Measurements from ENCODE around the gene SAMHD1. TPM values are rescaled to one million over a fixed set of nuclear protein-coding genes. Genes with fewer than 3 reads are reported as not detected.
A peak's percentile ranks its signal among the peaks of the same experiment; 100 is the strongest.
"Not testable (repeated sequence)": the region's sequence is repeated elsewhere in the genome, so short reads cannot be mapped to it uniquely, and the experiment has no call there.

Gene SAMHD1
- total RNA-seq, result 145 TPM
- 146 TPM for polyA plus RNA-seq

DNA sequence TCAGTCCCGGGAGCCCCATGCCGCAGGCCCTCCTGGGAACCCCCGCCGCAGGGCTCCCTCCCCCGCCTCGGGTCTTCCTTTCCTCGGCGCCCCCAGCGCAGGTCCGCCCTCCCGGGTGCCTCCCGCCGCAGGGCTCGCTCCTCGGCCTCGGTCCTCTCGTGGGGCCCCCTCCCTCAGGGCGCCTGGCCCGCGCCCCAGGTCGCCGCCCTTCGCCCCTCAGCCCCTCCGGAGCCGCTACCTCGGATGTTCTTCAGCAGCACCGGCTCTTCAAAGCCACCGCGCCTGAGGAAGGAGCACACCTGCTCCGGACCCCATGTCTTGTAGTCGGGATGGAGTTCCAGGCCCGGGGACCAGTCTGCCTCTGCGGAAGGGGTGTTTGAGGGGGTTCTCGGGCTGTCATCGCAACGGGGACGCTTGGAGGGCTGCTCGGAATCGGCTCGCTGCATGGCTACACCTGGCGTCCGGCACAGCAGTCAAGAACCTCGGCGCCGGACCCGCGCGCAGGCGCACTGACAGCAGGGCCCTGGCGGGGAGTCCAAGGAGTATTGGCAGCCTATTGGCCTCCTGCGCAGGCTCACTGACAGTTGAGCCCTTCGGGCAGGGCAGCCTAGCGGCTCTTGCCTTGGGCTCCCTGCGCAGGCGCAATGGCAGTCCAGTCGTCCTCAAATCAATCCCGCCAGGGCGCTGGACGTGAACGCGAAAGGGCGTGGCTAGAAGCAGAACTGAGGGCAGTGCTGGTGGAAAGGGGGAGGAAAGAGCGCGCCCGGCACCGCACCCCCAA lies at the start of gene SAMHD1:
TSS of gene SAMHD1 (minus strand) at position 511 of the 781 bp plus-strand sequence. CDS start at position 446, 65 bp downstream.
- DNase-seq (ENCODE audit: extremely low spot score), result peak; percentile 90
- H3K36me3 ChIP-seq (ENCODE audit: insufficient read depth), result no peaks in the 10 kb centered on the region
- H3K27ac ChIP-seq (ENCODE audit: low read depth), result peak within 1 kb of the TSS; percentile 84
- under 1% methylated on average over 66 of the region's 66 CpGs for WGBS
- peak within 1 kb of the TSS; percentile 96 for H3K4me3 ChIP-seq (ENCODE audit: low read depth, low read length)
- H3K4me1 ChIP-seq (ENCODE audit: insufficient read depth), result no peaks in the 10 kb centered on the region

DNA sequence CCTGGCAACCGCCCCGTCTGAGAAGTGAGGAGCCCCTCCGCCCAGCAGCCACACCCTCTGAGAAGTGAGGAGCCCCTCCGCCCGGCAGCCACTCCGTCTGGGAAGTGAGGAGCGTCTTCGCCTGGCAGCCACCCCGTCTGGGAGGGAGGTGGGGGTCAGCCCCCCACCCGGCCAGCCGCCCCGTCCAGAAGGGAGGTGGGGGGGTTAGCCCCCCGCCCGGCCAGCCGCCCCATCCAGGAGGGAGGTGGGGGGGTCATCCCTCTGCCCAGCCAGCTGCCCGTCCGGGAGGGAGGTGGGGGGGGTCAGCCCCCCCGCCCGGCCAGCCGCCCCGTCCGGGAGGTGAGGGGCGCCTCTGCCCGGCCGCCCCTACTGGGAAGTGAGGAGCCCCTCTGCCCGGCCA lies 48.7 kb upstream of the SAMHD1 start:
- not testable (repeated sequence) for H3K4me3 ChIP-seq (ENCODE audit: low read depth, low read length); H3K36me3 ChIP-seq (ENCODE audit: insufficient read depth); H3K27ac ChIP-seq (ENCODE audit: low read depth); DNase-seq (ENCODE audit: extremely low spot score); H3K4me1 ChIP-seq (ENCODE audit: insufficient read depth)
- WGBS, result 93% methylated on average over 8 of the region's 26 CpGs

DNA sequence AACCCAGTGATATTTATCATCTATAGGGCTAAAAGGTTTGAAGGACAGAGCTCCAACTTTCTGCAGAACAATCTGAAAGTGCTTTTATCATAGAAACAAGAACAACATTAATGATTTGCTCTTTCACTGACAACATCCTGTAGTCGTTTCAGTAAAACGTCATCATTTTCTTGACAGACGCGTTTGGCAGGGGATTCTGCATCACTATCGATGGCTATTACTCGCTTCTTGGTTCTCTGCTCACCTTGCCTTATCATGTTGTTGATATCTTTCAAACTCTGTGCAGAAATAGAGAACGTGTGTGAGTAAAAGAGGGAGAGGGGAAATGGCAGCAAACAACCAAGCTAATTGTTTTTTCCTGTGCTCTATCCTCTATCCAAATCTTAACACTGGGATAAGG lies 47.1 kb upstream of the SAMHD1 start:
- no peak for DNase-seq (ENCODE audit: extremely low spot score)
- Histone ChIP-seq H3K36me3 (ENCODE audit: insufficient read depth) (no peaks in the 10 kb centered on the region), H3K27ac (ENCODE audit: low read depth) (no peak overlapping the region), H3K4me3 (ENCODE audit: low read depth, low read length) (no peak overlapping the region), H3K4me1 (ENCODE audit: insufficient read depth) (no peaks in the 10 kb centered on the region)
- 85% methylated on average over 7 of the region's 7 CpGs for WGBS

DNA sequence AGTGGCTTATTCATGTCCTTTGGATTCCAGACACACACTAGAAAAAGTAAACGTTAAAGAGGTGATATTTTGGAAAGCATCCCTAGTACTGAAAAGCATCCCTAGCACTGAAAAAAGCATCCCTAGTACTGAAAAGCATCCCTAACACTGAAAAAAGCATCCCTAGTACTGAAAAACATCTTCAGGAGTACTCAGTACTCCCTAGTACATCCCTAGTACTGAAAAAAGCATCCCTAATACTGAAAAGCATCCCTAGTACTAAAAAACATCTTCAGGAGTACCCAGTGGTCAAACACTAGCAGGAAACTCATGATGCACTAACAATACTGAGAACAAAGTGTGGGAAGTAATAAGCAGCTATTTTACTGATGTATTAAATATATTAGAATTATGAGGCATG lies 45.6 kb upstream of the SAMHD1 start:
- H3K36me3 ChIP-seq (ENCODE audit: insufficient read depth), result no peaks in the 10 kb centered on the region
- no peak overlapping the region for H3K27ac ChIP-seq (ENCODE audit: low read depth)
- no peak for DNase-seq (ENCODE audit: extremely low spot score)
- no peaks in the 10 kb centered on the region for H3K4me1 ChIP-seq (ENCODE audit: insufficient read depth)
- 53% methylated on average over 1 of the region's 1 CpG for WGBS
- no peak overlapping the region for H3K4me3 ChIP-seq (ENCODE audit: low read depth, low read length)

DNA sequence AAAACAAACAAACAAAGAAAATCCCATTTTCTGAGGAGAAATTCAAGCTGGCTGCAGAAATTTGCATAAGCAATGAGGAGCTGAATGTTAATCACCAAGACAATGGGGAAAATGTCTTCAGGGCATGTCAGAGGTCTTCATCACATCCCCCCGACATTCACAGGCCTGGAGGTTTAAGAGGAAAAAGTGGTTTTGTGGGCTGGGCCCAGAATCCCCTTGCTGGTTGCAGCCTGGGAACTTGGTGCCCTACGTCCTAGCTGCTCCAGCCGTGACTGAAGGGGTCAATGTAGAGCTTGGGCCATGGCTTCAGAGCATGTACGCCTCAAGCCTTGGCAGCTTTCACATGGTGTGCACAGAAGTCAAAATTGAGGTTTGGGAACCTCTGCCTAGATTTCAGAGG lies 42.7 kb upstream of the SAMHD1 start:
- not testable (repeated sequence) for H3K4me3 ChIP-seq (ENCODE audit: low read depth, low read length); DNase-seq (ENCODE audit: extremely low spot score); H3K36me3 ChIP-seq (ENCODE audit: insufficient read depth); H3K4me1 ChIP-seq (ENCODE audit: insufficient read depth); H3K27ac ChIP-seq (ENCODE audit: low read depth)
- over 99% methylated on average over 4 of the region's 4 CpGs for WGBS

DNA sequence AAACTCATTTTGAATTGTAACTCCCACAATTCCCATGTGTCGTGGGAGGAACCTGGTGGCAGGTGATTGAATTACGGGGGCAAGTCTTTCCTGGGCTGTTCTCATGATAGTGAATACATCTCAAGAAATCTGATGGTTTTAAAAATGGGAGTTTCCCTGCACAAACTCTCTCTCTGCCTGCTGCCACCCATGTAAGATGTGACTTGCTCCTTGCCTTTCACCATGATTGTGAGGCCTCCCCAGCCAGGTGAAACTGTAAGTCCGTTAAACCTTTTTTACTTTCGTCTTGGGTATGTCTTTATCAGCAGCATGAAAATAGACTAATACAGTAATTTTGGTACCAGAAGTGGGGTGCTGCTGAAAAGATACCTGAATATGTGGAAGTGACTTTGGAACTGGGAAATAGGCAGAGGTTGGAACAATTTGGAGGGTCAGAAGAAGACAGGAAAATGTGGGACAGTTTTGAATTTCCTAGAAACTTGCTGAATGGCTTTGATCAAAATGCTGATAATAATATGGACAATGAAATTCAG lies 41.4 kb upstream of the SAMHD1 start:
- Histone ChIP-seq H3K27ac (ENCODE audit: low read depth) (no peak overlapping the region), H3K36me3 (ENCODE audit: insufficient read depth) (no peaks in the 10 kb centered on the region), H3K4me3 (ENCODE audit: low read depth, low read length) (no peak overlapping the region), H3K4me1 (ENCODE audit: insufficient read depth) (no peaks in the 10 kb centered on the region)
- WGBS, result 94% methylated on average over 4 of the region's 4 CpGs
- DNase-seq (ENCODE audit: extremely low spot score), result no peak

DNA sequence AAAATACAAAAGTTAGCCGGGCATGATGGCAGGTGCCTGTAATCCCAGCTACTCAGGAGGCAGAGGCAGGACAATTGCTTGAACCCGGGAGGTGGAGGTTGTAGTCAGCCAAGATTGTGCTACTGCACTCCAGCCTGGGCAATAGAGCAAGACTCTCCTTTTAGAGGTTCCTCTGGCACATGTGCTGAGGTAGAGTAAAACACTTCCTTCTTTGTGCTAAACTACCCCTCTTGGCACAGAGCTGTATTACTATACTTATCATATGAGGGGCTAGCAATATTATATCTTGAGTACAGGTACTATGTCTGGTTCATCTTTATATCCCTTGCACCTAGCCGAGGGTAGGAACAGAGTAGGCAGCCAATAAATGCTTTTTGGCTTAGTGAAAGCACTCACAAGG lies 40.2 kb upstream of the SAMHD1 start:
- 89% methylated on average over 3 of the region's 3 CpGs for WGBS
- H3K27ac ChIP-seq (ENCODE audit: low read depth), result no peak overlapping the region
- H3K4me3 ChIP-seq (ENCODE audit: low read depth, low read length), result no peak overlapping the region
- DNase-seq (ENCODE audit: extremely low spot score), result no peak
- no peaks in the 10 kb centered on the region for H3K36me3 ChIP-seq (ENCODE audit: insufficient read depth)
- H3K4me1 ChIP-seq (ENCODE audit: insufficient read depth), result no peaks in the 10 kb centered on the region

DNA sequence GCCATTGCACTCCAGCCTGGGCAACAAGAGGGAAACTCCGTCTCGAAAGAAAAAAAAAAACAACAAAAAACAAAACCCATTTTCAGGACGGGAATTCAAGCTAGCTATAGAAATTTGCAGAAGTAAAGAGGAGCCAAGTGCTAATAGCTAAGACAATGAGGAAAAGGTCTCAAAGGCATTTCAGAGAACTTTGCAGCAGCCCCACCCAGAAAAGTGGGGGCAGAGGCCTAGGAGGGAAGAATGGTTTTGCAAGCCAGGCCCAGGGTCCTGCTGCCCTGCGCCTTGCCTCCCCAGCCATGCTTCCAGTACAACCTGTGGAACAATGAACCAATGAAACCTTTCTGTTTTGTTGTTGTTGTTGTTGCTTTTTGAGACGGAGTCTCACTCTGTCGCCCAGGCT lies 38.3 kb upstream of the SAMHD1 start:
- Histone ChIP-seq H3K4me1 (ENCODE audit: insufficient read depth) (no peaks in the 10 kb centered on the region), H3K27ac (ENCODE audit: low read depth) (no peak overlapping the region), H3K36me3 (ENCODE audit: insufficient read depth) (no peaks in the 10 kb centered on the region), H3K4me3 (ENCODE audit: low read depth, low read length) (no peak overlapping the region)
- DNase-seq (ENCODE audit: extremely low spot score), result no peak
- WGBS, result 88% methylated on average over 6 of the region's 6 CpGs

DNA sequence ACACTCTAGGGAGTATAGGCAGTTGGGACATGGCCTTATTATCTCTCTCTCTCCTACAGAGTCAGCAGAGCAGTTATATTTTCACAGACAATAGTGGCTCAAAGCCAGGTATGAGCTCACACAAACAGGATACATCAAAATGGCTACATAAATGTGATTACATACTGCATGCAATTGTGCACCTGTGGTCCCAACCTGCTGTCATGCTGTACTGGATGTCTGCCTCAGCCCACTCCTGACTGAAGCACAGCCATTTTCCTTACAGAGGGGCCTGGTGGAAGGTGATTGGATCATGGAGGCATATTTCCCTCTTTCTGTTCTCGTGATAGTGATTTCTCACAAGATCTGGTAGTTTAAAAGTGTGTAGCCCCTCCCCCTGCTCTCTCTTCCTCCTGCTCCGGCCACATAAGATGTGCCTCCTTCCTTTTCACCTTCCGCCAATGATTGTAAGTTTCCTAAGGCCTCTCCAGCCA lies 37.0 kb upstream of the SAMHD1 start:
- no peaks in the 10 kb centered on the region for H3K36me3 ChIP-seq (ENCODE audit: insufficient read depth)
- no peak overlapping the region for H3K27ac ChIP-seq (ENCODE audit: low read depth)
- whole genome bisulfite sequencing, result 72% methylated on average over 3 of the region's 3 CpGs
- no peaks in the 10 kb centered on the region for H3K4me1 ChIP-seq (ENCODE audit: insufficient read depth)
- H3K4me3 ChIP-seq (ENCODE audit: low read depth, low read length), result no peak overlapping the region
- no peak for DNase-seq (ENCODE audit: extremely low spot score)

DNA sequence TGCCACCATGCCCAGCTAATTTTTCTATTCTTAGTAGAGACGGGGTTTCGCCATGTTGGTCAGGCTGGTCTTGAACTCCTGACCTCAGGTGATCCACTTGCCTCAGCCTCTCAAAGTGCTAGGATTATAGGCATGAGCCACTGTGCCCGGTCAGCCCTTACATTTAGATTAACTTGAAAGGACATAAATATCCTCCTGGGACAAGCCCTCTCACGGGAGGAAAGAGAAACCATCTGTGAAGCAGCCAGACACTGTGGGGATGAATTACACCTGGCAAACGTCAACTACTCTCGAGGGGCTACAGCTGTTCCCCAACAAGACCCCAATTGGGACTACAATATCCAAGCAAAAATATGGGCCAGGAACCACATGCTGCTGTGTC lies 32.7 kb upstream of the SAMHD1 start:
- H3K4me1 ChIP-seq (ENCODE audit: insufficient read depth), result no peaks in the 10 kb centered on the region
- no peak overlapping the region for H3K4me3 ChIP-seq (ENCODE audit: low read depth, low read length)
- H3K36me3 ChIP-seq (ENCODE audit: insufficient read depth), result no peaks in the 10 kb centered on the region
- WGBS, result 52% methylated on average over 6 of the region's 6 CpGs
- no peak for DNase-seq (ENCODE audit: extremely low spot score)
- H3K27ac ChIP-seq (ENCODE audit: low read depth), result no peak overlapping the region

DNA sequence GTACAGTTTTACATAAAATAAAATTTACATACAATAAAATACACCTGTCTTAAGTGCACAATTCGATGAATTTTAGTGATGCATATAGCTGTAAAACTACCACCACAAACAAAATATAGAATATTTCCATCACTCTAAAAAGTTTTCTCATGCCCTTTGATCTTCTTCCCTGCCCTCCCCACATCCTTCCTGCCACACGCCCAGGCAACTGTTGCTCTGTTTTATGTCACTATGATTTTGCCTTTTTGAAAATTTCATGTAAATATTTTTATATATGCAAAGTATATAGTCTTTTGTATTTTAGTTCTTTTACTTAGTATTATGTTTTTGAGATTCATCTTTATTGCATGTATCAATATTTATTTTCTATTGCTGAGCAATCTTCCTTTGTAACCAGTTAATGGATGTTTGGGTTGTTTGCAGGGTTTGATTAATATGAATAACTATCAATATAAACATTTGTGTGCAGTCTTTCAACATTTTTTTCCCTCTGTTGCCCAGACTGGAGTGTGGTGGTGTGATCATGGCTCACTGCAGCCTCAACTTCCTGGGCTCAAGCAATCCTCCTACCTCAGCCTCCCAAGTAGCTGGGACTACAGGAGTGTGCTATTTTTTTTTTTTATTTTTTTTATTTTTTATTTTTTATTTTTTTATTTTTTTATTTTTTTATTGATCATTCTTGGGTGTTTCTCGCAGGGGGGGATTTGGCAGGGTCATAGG lies 23.8 kb upstream of the SAMHD1 start:
- WGBS, result 69% methylated on average over 3 of the region's 3 CpGs
- Histone ChIP-seq H3K4me1 (ENCODE audit: insufficient read depth) (no peaks in the 10 kb centered on the region), H3K4me3 (ENCODE audit: low read depth, low read length) (no peak overlapping the region), H3K27ac (ENCODE audit: low read depth) (no peak overlapping the region), H3K36me3 (ENCODE audit: insufficient read depth) (no peaks in the 10 kb centered on the region)
- no peak for DNase-seq (ENCODE audit: extremely low spot score)

DNA sequence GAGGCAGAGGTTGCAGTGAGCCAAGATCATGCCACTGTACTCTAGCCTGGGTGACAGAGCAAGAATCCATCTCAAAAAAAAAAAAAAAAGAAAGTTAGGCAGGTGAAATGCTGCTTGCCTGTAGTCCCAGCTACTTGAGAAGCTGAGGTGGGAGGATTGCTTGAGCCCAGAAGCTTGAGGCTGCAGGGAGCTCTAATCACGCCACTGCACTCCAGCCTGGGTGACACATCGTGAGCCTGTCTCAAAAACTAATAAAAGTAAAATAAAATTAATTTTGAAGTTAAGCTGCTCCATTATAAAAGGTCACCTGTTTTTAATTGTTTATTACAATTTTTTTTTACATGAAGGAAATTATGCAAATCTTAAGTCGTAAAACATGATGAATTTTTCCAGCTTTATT lies 23.2 kb upstream of the SAMHD1 start:
- H3K27ac ChIP-seq (ENCODE audit: low read depth), result no peak overlapping the region
- DNase-seq (ENCODE audit: extremely low spot score), result no peak
- no peaks in the 10 kb centered on the region for H3K36me3 ChIP-seq (ENCODE audit: insufficient read depth)
- H3K4me1 ChIP-seq (ENCODE audit: insufficient read depth), result no peaks in the 10 kb centered on the region
- WGBS, result 89% methylated on average over 3 of the region's 3 CpGs
- H3K4me3 ChIP-seq (ENCODE audit: low read depth, low read length), result no peak overlapping the region

DNA sequence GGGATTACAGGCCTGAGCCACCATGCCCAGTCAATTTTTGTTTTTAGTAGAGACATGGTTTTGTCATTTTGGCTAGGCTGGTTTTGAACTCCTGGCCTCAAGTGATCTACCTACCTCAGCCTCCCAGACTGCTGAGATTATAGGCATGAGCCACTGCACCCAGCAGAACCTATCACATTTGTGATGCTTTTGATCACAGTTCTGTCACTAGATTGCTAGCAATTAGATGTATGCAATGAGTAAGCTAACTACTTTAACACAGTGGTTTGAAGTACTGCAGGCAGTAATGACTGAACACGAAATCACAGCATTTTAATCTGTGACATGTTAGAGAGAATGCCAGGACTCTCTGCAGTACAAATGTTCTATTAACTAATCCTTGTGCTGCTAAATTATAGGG lies 19.6 kb upstream of the SAMHD1 start:
- Histone ChIP-seq H3K4me1 (ENCODE audit: insufficient read depth) (no peaks in the 10 kb centered on the region), H3K36me3 (ENCODE audit: insufficient read depth) (no peaks in the 10 kb centered on the region), H3K27ac (ENCODE audit: low read depth) (no peak overlapping the region), H3K4me3 (ENCODE audit: low read depth, low read length) (no peak overlapping the region)
- DNase-seq (ENCODE audit: extremely low spot score), result no peak
- WGBS, result 72% methylated on average over 1 of the region's 1 CpG

All from urinary bladder (tissue), 4 donors.